PC-9 (cell line): ENCODE measurements around the gene KCNQ5.

ENCODE experiments used
- EZH2 ChIP-seq: fragments of 200-600 bp; sonication (generic); IDR thresholded peaks from 2 replicates; pipeline ENCODE4 v1.8.0; 2017; ENCODE audit warnings: antibody characterized with exemption, low read depth
- TF ChIP-seq, protein P1 (sequence below): fragments of 200-600 bp; sonication (generic); conservative IDR thresholded peaks from 2 replicates; pipeline ENCODE4 v1.6.1; 2017; ENCODE audit warnings: mixed run types, antibody characterized with exemption, mild to moderate bottlenecking, moderate library complexity

DNA sequence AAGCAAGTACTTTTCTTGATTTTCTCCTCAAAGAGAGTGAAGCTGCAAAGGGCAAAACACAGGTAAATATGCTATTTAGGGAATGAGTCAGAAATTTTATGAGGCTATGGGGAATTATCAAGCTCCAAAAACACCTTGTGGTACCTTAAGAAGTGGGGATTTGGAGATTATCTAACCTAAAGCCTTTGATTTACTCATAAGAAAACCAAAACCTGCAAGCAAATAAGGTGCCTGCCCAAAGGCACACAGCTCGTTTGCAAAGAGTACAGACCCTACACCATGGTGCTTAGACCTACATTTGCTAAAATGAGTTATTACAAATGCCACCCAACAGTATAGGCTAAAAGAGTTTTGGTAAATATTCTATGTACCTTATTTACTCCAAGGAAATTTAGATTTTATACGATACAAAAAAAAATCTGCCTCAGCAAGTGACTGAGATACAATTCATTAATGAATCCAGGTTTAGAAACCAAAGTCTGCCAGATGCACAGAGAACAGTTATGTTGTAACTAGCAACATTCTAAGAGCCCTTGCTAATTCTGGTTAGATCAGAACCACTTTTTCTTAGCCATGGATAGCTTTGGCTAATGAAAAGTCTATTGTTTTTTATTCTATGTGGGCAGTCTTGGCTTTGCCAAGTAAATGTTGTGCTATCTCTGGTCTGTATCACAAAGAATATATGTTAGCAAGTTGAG is 501.9 kb downstream of the KCNQ5 start:
- TF ChIP-seq, protein P1, sequence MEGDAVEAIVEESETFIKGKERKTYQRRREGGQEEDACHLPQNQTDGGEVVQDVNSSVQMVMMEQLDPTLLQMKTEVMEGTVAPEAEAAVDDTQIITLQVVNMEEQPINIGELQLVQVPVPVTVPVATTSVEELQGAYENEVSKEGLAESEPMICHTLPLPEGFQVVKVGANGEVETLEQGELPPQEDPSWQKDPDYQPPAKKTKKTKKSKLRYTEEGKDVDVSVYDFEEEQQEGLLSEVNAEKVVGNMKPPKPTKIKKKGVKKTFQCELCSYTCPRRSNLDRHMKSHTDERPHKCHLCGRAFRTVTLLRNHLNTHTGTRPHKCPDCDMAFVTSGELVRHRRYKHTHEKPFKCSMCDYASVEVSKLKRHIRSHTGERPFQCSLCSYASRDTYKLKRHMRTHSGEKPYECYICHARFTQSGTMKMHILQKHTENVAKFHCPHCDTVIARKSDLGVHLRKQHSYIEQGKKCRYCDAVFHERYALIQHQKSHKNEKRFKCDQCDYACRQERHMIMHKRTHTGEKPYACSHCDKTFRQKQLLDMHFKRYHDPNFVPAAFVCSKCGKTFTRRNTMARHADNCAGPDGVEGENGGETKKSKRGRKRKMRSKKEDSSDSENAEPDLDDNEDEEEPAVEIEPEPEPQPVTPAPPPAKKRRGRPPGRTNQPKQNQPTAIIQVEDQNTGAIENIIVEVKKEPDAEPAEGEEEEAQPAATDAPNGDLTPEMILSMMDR: no peak
- TF ChIP-seq EZH2: no peak
